Stimulated activated CD8-positive, alpha-beta memory T cell treated with anti-CD3 and anti-CD28 coated beads, Interleukin-4, amount 100 ng/mL, for 48 hours (primary cell): ENCODE data around the gene MUTYH.

ENCODE experiments used
- DNase-seq: peaks from one replicate; pipeline ENCODE4 v3.0.0-alpha.2; 2020

The MUTYH gene

GRCh38 chr1:45348609-45348965 is 8.3 kb upstream of the MUTYH start:
- no peak for DNase-seq

GRCh38 chr1:45348020-45348419 is 7.8 kb upstream of the MUTYH start:
- no peak for DNase-seq

GRCh38 chr1:45346473-45346872 is 6.2 kb upstream of the MUTYH start:
- DNase-seq = no peak

GRCh38 chr1:45345014-45345413 is 4.8 kb upstream of the MUTYH start:
- DNase-seq = no peak

GRCh38 chr1:45344499-45344898 is 4.3 kb upstream of the MUTYH start:
- no peak for DNase-seq

GRCh38 chr1:45340816-45341466 is 701 bp upstream of the MUTYH start:
- DNase-seq = peak; percentile 50

- DNase-seq = no peak
Measured at GRCh38 chr1:45337630-45338325, 2.5 kb downstream of the MUTYH start.

GRCh38 chr1:45335855-45336324 is 4.3 kb downstream of the MUTYH start:
- DNase-seq = no peak

GRCh38 chr1:45334308-45335245 is 5.7 kb downstream of the MUTYH start:
- no peak for DNase-seq

- DNase-seq = no peak
Measured at GRCh38 chr1:45332346-45332720, 7.9 kb downstream of the MUTYH start.

- DNase-seq = no peak
Measured at GRCh38 chr1:45331436-45332345, 8.5 kb downstream of the MUTYH start.

GRCh38 chr1:45329445-45329844 is 10.8 kb downstream of the MUTYH start:
- no peak for DNase-seq

- DNase-seq = no peak
Measured at GRCh38 chr1:45328680-45329079, 11.6 kb downstream of the MUTYH start.

GRCh38 chr1:45327644-45328515 is 12.4 kb downstream of the MUTYH start:
- DNase-seq = no peak

- DNase-seq = peak; percentile 86
Measured at GRCh38 chr1:45326627-45327623, 13.3 kb downstream of the MUTYH start, which contains the start of gene HPDL. HPDL (plus strand) TSS chr1:45326895; CDS start chr1:45327149, 254 bp downstream.

- no peak for DNase-seq
Measured at GRCh38 chr1:45325851-45326506, 14.3 kb downstream of the MUTYH start.

GRCh38 chr1:45322486-45323040 is 17.7 kb downstream of the MUTYH start:
- peak; percentile 10 for DNase-seq

GRCh38 chr1:45321444-45321843 is 18.8 kb downstream of the MUTYH start:
- DNase-seq = no peak

- DNase-seq = no peak
Measured at GRCh38 chr1:45319761-45320160, 20.5 kb downstream of the MUTYH start.
